Measurements from ENCODE around the gene ATF1. TPM values are rescaled to one million over a fixed set of nuclear protein-coding genes. Genes with fewer than 3 reads are reported as not detected.
"Not testable (repeated sequence)": the region's sequence is repeated elsewhere in the genome, so short reads cannot be mapped to it uniquely, and the experiment has no call there.

ATF1 gene
- total RNA-seq, 1 experiment from 2014 or later, result 87.2 TPM

- TF ChIP-seq CTCF (IDR thresholded peaks at IDR 0.05; ENCODE audit: unreplicated experiment), result no peak
- BruUV-seq (replicated peaks), result no TSS peak
- H3K27ac Mint-ChIP-seq (ENCODE audit: low read depth, unreplicated experiment), result no peak within 1 kb of the TSS
- peaks cover 7% of the 10 kb centered on the region for H3K4me1 Mint-ChIP-seq (ENCODE audit: insufficient read depth, unreplicated experiment)
- no peaks in the 10 kb centered on the region for H3K27me3 Mint-ChIP-seq (ENCODE audit: insufficient read depth, unreplicated experiment)
- ChIA-PET CTCF (interaction anchor here (0.6 to 1.0 kb wide), 2 partner anchors 144 to 498 kb away, joined by 3 read pairs; no protein-coding TSS in a partner anchor), POLR2A (no interaction called here)
- no peak for DNase-seq (ENCODE audit: unreplicated experiment)
- H3K9me3 Mint-ChIP-seq (ENCODE audit: unreplicated experiment), result no peaks in the 10 kb centered on the region
- H3K36me3 Mint-ChIP-seq (ENCODE audit: insufficient read depth, unreplicated experiment), result no peaks in the 10 kb centered on the region
- intact Hi-C loops (cut with micrococcal nuclease), result no loop called here
- no peak within 1 kb of the TSS for H3K4me3 Mint-ChIP-seq (ENCODE audit: unreplicated experiment)
Measured at GRCh38 chr12:50842637-50843493, 79.0 kb downstream of the ATF1 start, which contains the start of gene TMPRSS12. TMPRSS12 (plus strand) TSS chr12:50842926; CDS start chr12:50842965, 39 bp downstream.

- peak; percentile 14 for DNase-seq (ENCODE audit: unreplicated experiment)
- no peaks in the 10 kb centered on the region for H3K36me3 Mint-ChIP-seq (ENCODE audit: insufficient read depth, unreplicated experiment)
- TF ChIP-seq CTCF (IDR thresholded peaks at IDR 0.05; ENCODE audit: unreplicated experiment), result no peak
- ChIA-PET POLR2A (interaction anchor here (0.6 to 2.2 kb wide), 6 partner anchors 9 to 202 kb away, joined by 3 to 7 read pairs (median 5); a partner anchor contains a TSS), CTCF (interaction anchor here (1.0 kb wide), 1 partner anchor 141 kb away, joined by 3 read pairs; no protein-coding TSS in a partner anchor)
- H3K4me3 Mint-ChIP-seq (ENCODE audit: unreplicated experiment), result no peak overlapping the region
- no TSS peak for BruUV-seq (replicated peaks)
- H3K27me3 Mint-ChIP-seq (ENCODE audit: insufficient read depth, unreplicated experiment), result no peaks in the 10 kb centered on the region
- intact Hi-C loops (cut with micrococcal nuclease), result no loop called here
- no peaks in the 10 kb centered on the region for H3K9me3 Mint-ChIP-seq (ENCODE audit: unreplicated experiment)
- H3K4me1 Mint-ChIP-seq (ENCODE audit: insufficient read depth, unreplicated experiment), result peaks cover 7% of the 10 kb centered on the region
- no peak overlapping the region for H3K27ac Mint-ChIP-seq (ENCODE audit: low read depth, unreplicated experiment)
Measured at GRCh38 chr12:50845021-50845647, 81.2 kb downstream of the ATF1 start.

- Mint-ChIP-seq H3K9me3 (ENCODE audit: unreplicated experiment) (no peaks in the 10 kb centered on the region), H3K36me3 (ENCODE audit: insufficient read depth, unreplicated experiment) (no peaks in the 10 kb centered on the region), H3K27ac (ENCODE audit: low read depth, unreplicated experiment) (no peak overlapping the region), H3K4me3 (ENCODE audit: unreplicated experiment) (no peak overlapping the region), H3K27me3 (ENCODE audit: insufficient read depth, unreplicated experiment) (no peaks in the 10 kb centered on the region), H3K4me1 (ENCODE audit: insufficient read depth, unreplicated experiment) (peaks cover 7% of the 10 kb centered on the region)
- no TSS peak for BruUV-seq (replicated peaks)
- DNase-seq (ENCODE audit: unreplicated experiment), result no peak
- ChIA-PET POLR2A (interaction anchor here (0.6 kb wide), 1 partner anchor 87 kb away, joined by 3 read pairs; no protein-coding TSS in a partner anchor), CTCF (interaction anchor here (1.4 kb wide), 1 partner anchor 138 kb away, joined by 4 read pairs; no protein-coding TSS in a partner anchor)
- TF ChIP-seq CTCF (IDR thresholded peaks at IDR 0.05; ENCODE audit: unreplicated experiment), result no peak
- intact Hi-C loops (cut with micrococcal nuclease), result no loop called here
Measured at GRCh38 chr12:50848963-50849362, 85.1 kb downstream of the ATF1 start.

- CTCF ChIA-PET; H3K27me3 Mint-ChIP-seq (ENCODE audit: insufficient read depth, unreplicated experiment); H3K9me3 Mint-ChIP-seq (ENCODE audit: unreplicated experiment); H3K36me3 Mint-ChIP-seq (ENCODE audit: insufficient read depth, unreplicated experiment); DNase-seq (ENCODE audit: unreplicated experiment); H3K4me1 Mint-ChIP-seq (ENCODE audit: insufficient read depth, unreplicated experiment); BruUV-seq (replicated peaks); H3K4me3 Mint-ChIP-seq (ENCODE audit: unreplicated experiment); intact Hi-C loops (cut with micrococcal nuclease); H3K27ac Mint-ChIP-seq (ENCODE audit: low read depth, unreplicated experiment): not testable (repeated sequence)
- POLR2A ChIA-PET, result interaction anchor here (2.2 kb wide), 1 partner anchor 10 kb away, joined by 5 read pairs; no protein-coding TSS in a partner anchor
Measured at GRCh38 chr12:50855218-50855617, 91.3 kb downstream of the ATF1 start.

GRCh38 chr12:50855679-50856078 is 91.8 kb downstream of the ATF1 start:
- intact Hi-C loops (cut with micrococcal nuclease); H3K4me1 Mint-ChIP-seq (ENCODE audit: insufficient read depth, unreplicated experiment); H3K36me3 Mint-ChIP-seq (ENCODE audit: insufficient read depth, unreplicated experiment); H3K4me3 Mint-ChIP-seq (ENCODE audit: unreplicated experiment); BruUV-seq (replicated peaks); H3K27ac Mint-ChIP-seq (ENCODE audit: low read depth, unreplicated experiment); CTCF ChIA-PET; DNase-seq (ENCODE audit: unreplicated experiment); H3K27me3 Mint-ChIP-seq (ENCODE audit: insufficient read depth, unreplicated experiment); H3K9me3 Mint-ChIP-seq (ENCODE audit: unreplicated experiment): not testable (repeated sequence)
- POLR2A ChIA-PET, result interaction anchor here (2.2 kb wide), 1 partner anchor 10 kb away, joined by 5 read pairs; no protein-coding TSS in a partner anchor

Measured in MCF 10A (cell line).